K562 (cell line): ENCODE data around the gene ZNF385C. TPM values are rescaled to one million over a fixed set of nuclear protein-coding genes. Genes with fewer than 3 reads are reported as not detected.

Experiments used
- ATAC-seq: fragments of 200-7000 bp; cut with Tn5 transposase; 3 replicates; pipeline ENCODE4 v1.9.1; 2020; ENCODE audit warnings: moderate library complexity
- BruUV-seq: library from RNA; stranded (reverse); fragments of 400-500 nt; replicated peaks from 2 replicates; lab custom pipeline; 2021; lab: Mats Ljungman, UMichigan
- CTCF ChIA-PET: fragments of 300-600 bp; formaldehyde crosslinking; extraction: SDS; loops from one replicate; lab custom pipeline; 2021; ENCODE audit warnings: low intra/inter-chr PET ratio; lab: Yijun Ruan, JAX
- POLR2A ChIA-PET: fragments of 300-600, 350-650 bp; sonication (Branson Sonifier 250); formaldehyde crosslinking; extraction: SDS; loops from one replicate; lab custom pipeline; 2021; ENCODE audit warnings: antibody characterized with exemption, inconsistent platforms; lab: Yijun Ruan, JAX
- DNase-seq, 4 experiments: peaks; one replicate each; pipeline versions ENCODE4 v3.0.0 to v3.0.0-alpha.2; 2011 to 2018; ENCODE audit warnings: low spot score in 3 of 4, mixed read lengths in 3 of 4; ENCODE audit errors: extremely low read depth in 1 of 4
- FAIRE-seq: peaks from 2 replicates; lab custom pipeline; 2011; peaks lifted over from hg19 to GRCh38; lab: Jason Lieb, UNC
- H2AFZ ChIP-seq: 2 replicates; pipeline ENCODE4 v1.6.0; 2011; ENCODE audit warnings: low read depth, low read length, control low read depth, inconsistent platforms
- H3K27ac ChIP-seq: fragments of 200-600 bp; 3 replicates; pipeline ENCODE4 v1.8.0; 2011; ENCODE audit warnings: low read depth, mild to moderate bottlenecking, control low read depth, inconsistent platforms, low read length, moderate library complexity, mixed read lengths; ENCODE audit errors: extremely low read depth
- H3K27me3 ChIP-seq, 2 experiments: fragments of 300-600 bp in 1 of 2; 2 replicates in 1 of 2; 3 replicates in 1 of 2; pipeline versions ENCODE4 v1.6.0 to v1.8.0; 2011; ENCODE audit warnings: inconsistent platforms in 2 of 2, low read length in 2 of 2, mild to moderate bottlenecking in 1 of 2, mixed read lengths in 1 of 2, moderate library complexity in 1 of 2; ENCODE audit not compliant: control insufficient read depth in 2 of 2, insufficient read depth in 2 of 2
- H3K36me3 ChIP-seq: fragments of 300-600 bp; 3 replicates; pipeline ENCODE4 v1.8.0; 2011; ENCODE audit warnings: mild to moderate bottlenecking, low read length, inconsistent platforms; ENCODE audit not compliant: control insufficient read depth, insufficient read depth
- H3K4me1 ChIP-seq, 2 experiments: fragments of 200-600 bp in 1 of 2; replicated peaks in 1 of 2; 2 replicates in 1 of 2; 3 replicates in 1 of 2; pipeline versions ENCODE4 v1.5.1 to v1.8.0; 2011; ENCODE audit warnings: inconsistent platforms in 2 of 2, low read length in 2 of 2, mild to moderate bottlenecking in 1 of 2, mixed read lengths in 1 of 2, moderate library complexity in 1 of 2; ENCODE audit not compliant: control insufficient read depth in 2 of 2, insufficient read depth in 2 of 2
- H3K4me2 ChIP-seq: 2 replicates; pipeline ENCODE4 v1.6.1; 2011; ENCODE audit warnings: low read length, control low read depth, inconsistent platforms, mixed read lengths; ENCODE audit not compliant: insufficient read depth
- H3K4me3 ChIP-seq: fragments of 200-600 bp; sonication (generic), shearing (Covaris generic); 2 replicates; pipeline ENCODE4 v1.5.1; 2016; ENCODE audit warnings: control low read depth, inconsistent platforms
- H3K79me2 ChIP-seq: fragments of 200-600 bp; 3 replicates; pipeline ENCODE4 v1.8.0; 2011; ENCODE audit warnings: low read length, inconsistent platforms; ENCODE audit not compliant: control insufficient read depth, insufficient read depth
- H3K9ac ChIP-seq, 2 experiments: 2 replicates each; pipeline versions ENCODE4 v1.6.0 to v1.6.1; 2011; ENCODE audit warnings: low read depth in 2 of 2, low read length in 2 of 2, control low read depth in 1 of 2, inconsistent platforms in 1 of 2, mild to moderate bottlenecking in 1 of 2, mixed read lengths in 1 of 2; ENCODE audit not compliant: insufficient read depth in 1 of 2
- H3K9me1 ChIP-seq: one replicate; pipeline ENCODE4 v1.6.0; 2011; ENCODE audit warnings: inconsistent platforms, mild to moderate bottlenecking, low read length, moderate library complexity; ENCODE audit not compliant: control insufficient read depth, insufficient read depth
- H3K9me3 ChIP-seq: replicated peaks from 2 replicates; pipeline ENCODE4 v1.5.1; 2011; ENCODE audit warnings: low read depth, low read length, inconsistent platforms; ENCODE audit not compliant: control insufficient read depth, insufficient read depth
- H4K20me1 ChIP-seq: replicated peaks from 2 replicates; pipeline ENCODE4 v1.6.1; 2011; ENCODE audit warnings: low read length, inconsistent platforms, mixed read lengths; ENCODE audit not compliant: control insufficient read depth, insufficient read depth
- HDAC6 ChIP-seq: IDR thresholded peaks from 2 replicates; pipeline ENCODE4 v1.6.1; 2012; ENCODE audit warnings: low read depth, mild to moderate bottlenecking, control low read depth, inconsistent platforms, low read length, moderate library complexity
- SNIP1 ChIP-seq: fragments of 450-650 bp; IDR thresholded peaks from 2 replicates; pipeline ENCODE4 v1.7.1; 2017; ENCODE audit warnings: low read depth, mild to moderate bottlenecking
- STAT5B ChIP-seq: fragments of 250-450 bp; sonication (Bioruptor Pico); IDR thresholded peaks from 2 replicates; pipeline ENCODE4 v1.8.0; 2021; ENCODE audit warnings: mild to moderate bottlenecking, inconsistent platforms
- ZBED1 ChIP-seq: IDR thresholded peaks from 2 replicates; pipeline ENCODE4 v1.6.1; 2014
- ZNF316 ChIP-seq: fragments of 450-650 bp; IDR thresholded peaks from 2 replicates; pipeline ENCODE4 v1.6.1; 2016
- ZNF41 ChIP-seq: fragments of 250-450 bp; sonication (Bioruptor Pico); conservative IDR thresholded peaks from 2 replicates; pipeline ENCODE4 v1.4.0; 2020; ENCODE audit warnings: mild to moderate bottlenecking
- WGBS: fragments of 100-300 bp; shearing (Covaris generic); methylation state at CpG from one replicate; pipeline ENCODE4 v1.1.6; 2016; ENCODE audit warnings: low coverage, mixed read lengths; ENCODE audit not compliant: insufficient coverage; ENCODE audit errors: missing lambda C conversion rate; 5-methylcytosine and 5-hydroxymethylcytosine counted together
- in situ Hi-C: fragments of 300-500 bp; cut with MboI; formaldehyde crosslinking; loops from 4 replicates; pipeline ENCODE4 v1.15.0; 2018; ENCODE audit warnings: inconsistent platforms, mixed read lengths
- intact Hi-C: fragments of 100-400 bp; cut with micrococcal nuclease; formaldehyde crosslinking; loops from 2 replicates; pipeline ENCODE4 v1.14.2; 2022
- polyA plus RNA-seq, 8 experiments: library from polyadenylated mRNA; depleted of rRNA in 4 of 8; stranded (reverse) in 5 of 8; unstranded in 3 of 8; fragments of >200 nt; fragmentation: Nextera tagmentation in 2 of 8; fragmentation: Illumina TruSeq in 1 of 8; extraction: Ambion mirVana in 2 of 8; extraction: Trizol in 1 of 8; gene quantifications; 2 replicates each; pipeline versions ENCODE4 v1.2.1 to v1.2.3, GENCODE V29; 2011 to 2014; ENCODE audit warnings: inconsistent platforms in 1 of 8, missing spikeins in 1 of 8
- total RNA-seq, 7 experiments: library from RNA; depleted of rRNA in 6 of 7; stranded (reverse); fragments of >200 nt in 6 of 7; fragmentation: Illumina TruSeq in 2 of 7; extraction: Trizol in 2 of 7; gene quantifications; 2 replicates each; pipeline versions ENCODE4 v1.2.1 to v1.2.3, GENCODE V29; 2011 to 2021; ENCODE audit warnings: low replicate concordance in 1 of 7
- TF ChIP-seq, protein P1 (sequence below): fragments of 250-450 bp; sonication (Bioruptor Pico); IDR thresholded peaks from 2 replicates; pipeline ENCODE4 v1.4.0; 2020; ENCODE audit warnings: borderline replicate concordance
- TF ChIP-seq, protein P2 (sequence below): sonication (generic); formaldehyde crosslinking; IDR thresholded peaks from 2 replicates; pipeline ENCODE4 v1.8.1; 2022; ENCODE audit warnings: missing genetic modification reagents
- TF ChIP-seq, protein P3 (sequence below): fragments of 450-650 bp; IDR thresholded peaks from 2 replicates; pipeline ENCODE4 v1.6.1; 2017; ENCODE audit warnings: mild to moderate bottlenecking, moderate library complexity
- TF ChIP-seq, protein P4 (sequence below), 2 experiments: fragments of 450-650 bp; IDR thresholded peaks; 2 replicates each; pipeline ENCODE4 v1.6.1; 2016

Gene ZNF385C
- total and polyA plus RNA-seq, 9 of the 15 experiments (the other 6 are each of a cell fraction or from before 2014, with no cell fraction given): 0.03 to 0.35 (median 0.18) TPM; not detected in 1

DNA sequence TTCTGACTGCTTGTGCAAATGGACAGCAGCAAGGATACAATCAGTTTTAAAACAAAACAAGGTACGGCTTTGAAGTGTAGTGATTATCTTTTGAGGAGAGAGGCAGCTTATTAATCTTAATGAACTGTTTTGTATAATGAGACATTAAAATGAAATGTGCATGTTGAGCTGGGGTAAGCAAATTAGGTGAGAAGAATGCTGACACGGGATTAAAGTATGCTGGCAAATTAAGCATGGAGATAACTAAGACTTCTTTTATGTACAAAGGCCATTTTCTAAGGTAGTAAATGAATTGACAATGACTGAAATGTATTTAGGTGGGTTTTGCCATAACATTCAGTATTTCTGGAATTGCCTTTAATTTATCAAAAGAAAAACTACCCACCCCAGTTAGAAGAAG lies 99.8 kb downstream of the ZNF385C start (continued):
- TF ChIP-seq HDAC6 (no peak), ZBED1 (no peak), STAT5B (CRISPR knock-in tag) (no peak), ZNF316 (peak; percentile 80), SNIP1 (no peak)
- TF ChIP-seq, protein P1, sequence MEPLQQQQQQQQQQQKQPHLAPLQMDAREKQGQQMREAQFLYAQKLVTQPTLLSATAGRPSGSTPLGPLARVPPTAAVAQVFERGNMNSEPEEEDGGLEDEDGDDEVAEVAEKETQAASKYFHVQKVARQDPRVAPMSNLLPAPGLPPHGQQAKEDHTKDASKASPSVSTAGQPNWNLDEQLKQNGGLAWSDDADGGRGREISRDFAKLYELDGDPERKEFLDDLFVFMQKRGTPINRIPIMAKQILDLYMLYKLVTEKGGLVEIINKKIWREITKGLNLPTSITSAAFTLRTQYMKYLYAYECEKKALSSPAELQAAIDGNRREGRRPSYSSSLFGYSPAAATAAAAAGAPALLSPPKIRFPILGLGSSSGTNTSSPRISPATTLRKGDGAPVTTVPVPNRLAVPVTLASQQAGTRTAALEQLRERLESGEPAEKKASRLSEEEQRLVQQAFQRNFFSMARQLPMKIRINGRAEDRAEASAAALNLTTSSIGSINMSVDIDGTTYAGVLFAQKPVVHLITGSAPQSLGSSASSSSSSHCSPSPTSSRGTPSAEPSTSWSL: no peak
- TF ChIP-seq, all 486 proteins: peak for 5

DNA sequence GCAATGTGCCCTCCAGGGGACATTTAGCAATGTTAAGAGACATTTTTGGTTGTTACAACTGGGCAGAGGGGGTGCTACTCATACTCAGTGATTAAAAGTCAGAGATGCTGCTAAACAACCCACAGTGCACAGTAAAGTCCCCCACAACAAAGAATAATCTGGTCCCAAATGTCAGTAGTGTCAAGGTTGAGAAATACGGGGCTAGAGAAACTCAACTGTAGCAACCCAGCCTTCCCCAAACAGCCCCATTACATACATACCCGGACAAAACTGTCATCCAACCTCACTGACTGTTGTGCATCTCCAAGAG lies 101.5 kb downstream of the ZNF385C start:
- intact Hi-C loops: no loop called here
- no peak for ATAC-seq
- no peak for FAIRE-seq
- DNase-seq: no peak
- Histone ChIP-seq H3K4me3 (no peak overlapping the region), H3K36me3 (peaks cover 89% of the 10 kb centered on the region), H3K27me3 (no peaks in the 10 kb centered on the region), H3K9me3 (no peaks in the 10 kb centered on the region), H3K79me2 (peaks cover 11% of the 10 kb centered on the region; the same call in 2 of the 3 replicates), H3K4me2 (no peak overlapping the region), H4K20me1 (no peaks in the 10 kb centered on the region; the same call in 1 of the 2 replicates), H3K27ac (no peak overlapping the region), H3K9ac (no peak overlapping the region), H3K4me1 (no peaks in the 10 kb centered on the region), H2AFZ (no peak overlapping the region), H3K9me1 (no peaks in the 10 kb centered on the region)
- CTCF ChIA-PET: no interaction called here
- in situ Hi-C loops: no loop called here
- TF ChIP-seq ZNF41 (CRISPR knock-in tag) (no peak), HDAC6 (no peak)
- TF ChIP-seq, protein P2, sequence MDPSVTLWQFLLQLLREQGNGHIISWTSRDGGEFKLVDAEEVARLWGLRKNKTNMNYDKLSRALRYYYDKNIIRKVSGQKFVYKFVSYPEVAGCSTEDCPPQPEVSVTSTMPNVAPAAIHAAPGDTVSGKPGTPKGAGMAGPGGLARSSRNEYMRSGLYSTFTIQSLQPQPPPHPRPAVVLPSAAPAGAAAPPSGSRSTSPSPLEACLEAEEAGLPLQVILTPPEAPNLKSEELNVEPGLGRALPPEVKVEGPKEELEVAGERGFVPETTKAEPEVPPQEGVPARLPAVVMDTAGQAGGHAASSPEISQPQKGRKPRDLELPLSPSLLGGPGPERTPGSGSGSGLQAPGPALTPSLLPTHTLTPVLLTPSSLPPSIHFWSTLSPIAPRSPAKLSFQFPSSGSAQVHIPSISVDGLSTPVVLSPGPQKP (CRISPR knock-in tag): no peak
- TF ChIP-seq, protein P3, sequence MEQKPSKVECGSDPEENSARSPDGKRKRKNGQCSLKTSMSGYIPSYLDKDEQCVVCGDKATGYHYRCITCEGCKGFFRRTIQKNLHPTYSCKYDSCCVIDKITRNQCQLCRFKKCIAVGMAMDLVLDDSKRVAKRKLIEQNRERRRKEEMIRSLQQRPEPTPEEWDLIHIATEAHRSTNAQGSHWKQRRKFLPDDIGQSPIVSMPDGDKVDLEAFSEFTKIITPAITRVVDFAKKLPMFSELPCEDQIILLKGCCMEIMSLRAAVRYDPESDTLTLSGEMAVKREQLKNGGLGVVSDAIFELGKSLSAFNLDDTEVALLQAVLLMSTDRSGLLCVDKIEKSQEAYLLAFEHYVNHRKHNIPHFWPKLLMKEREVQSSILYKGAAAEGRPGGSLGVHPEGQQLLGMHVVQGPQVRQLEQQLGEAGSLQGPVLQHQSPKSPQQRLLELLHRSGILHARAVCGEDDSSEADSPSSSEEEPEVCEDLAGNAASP: no peak
- TF ChIP-seq, protein P4, sequence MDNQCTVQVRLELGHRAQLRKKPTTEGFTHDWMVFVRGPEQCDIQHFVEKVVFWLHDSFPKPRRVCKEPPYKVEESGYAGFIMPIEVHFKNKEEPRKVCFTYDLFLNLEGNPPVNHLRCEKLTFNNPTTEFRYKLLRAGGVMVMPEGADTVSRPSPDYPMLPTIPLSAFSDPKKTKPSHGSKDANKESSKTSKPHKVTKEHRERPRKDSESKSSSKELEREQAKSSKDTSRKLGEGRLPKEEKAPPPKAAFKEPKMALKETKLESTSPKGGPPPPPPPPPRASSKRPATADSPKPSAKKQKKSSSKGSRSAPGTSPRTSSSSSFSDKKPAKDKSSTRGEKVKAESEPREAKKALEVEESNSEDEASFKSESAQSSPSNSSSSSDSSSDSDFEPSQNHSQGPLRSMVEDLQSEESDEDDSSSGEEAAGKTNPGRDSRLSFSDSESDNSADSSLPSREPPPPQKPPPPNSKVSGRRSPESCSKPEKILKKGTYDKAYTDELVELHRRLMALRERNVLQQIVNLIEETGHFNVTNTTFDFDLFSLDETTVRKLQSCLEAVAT (IDR thresholded peaks at IDR 0.05): no peak
- POLR2A ChIA-PET: interaction anchor here (0.6 to 3.9 kb wide), 6 partner anchors 9 to 210 kb away, joined by 3 to 16 read pairs (median 4); partner anchors contain the start of gene JUP
- WGBS: 98% methylated on average over 2 of the region's 2 CpGs
- BruUV-seq: no TSS peak
